HCT116 (cell line): ENCODE results near the gene FSTL4. TPM values are rescaled to one million over a fixed set of nuclear protein-coding genes. Genes with fewer than 3 reads are reported as not detected.

ENCODE experiments used
- ATAC-seq: fragments of 200-7000 bp; cut with Tn5 transposase; 2 replicates; pipeline ENCODE4 v1.9.1; 2020; ENCODE audit warnings: mild to moderate bottlenecking, moderate library complexity
- BruUV-seq: library from RNA; stranded (reverse); fragments of 400-500 nt; replicated peaks from 2 replicates; lab custom pipeline; 2021; lab: Mats Ljungman, UMichigan
- CTCF ChIA-PET: fragments of 300-600 bp; sonication (Branson Sonifier 250); formaldehyde crosslinking; loops from one replicate; lab custom pipeline; 2021; ENCODE audit warnings: antibody characterized with exemption; lab: Charles Lee
- POLR2A ChIA-PET: fragments of 300-600, 350-600 bp; sonication (Branson Sonifier 250); formaldehyde crosslinking; loops from one replicate; lab custom pipeline; 2021; ENCODE audit warnings: antibody characterized with exemption; lab: Charles Lee
- RAD21 ChIA-PET, 2 experiments: fragments of 300-600 bp; sonication (Branson Sonifier 250); formaldehyde crosslinking; loops; one replicate each; lab custom pipeline; 2023; ENCODE audit warnings: low total read pairs in 2 of 2; ENCODE audit not compliant: uncharacterized antibody in 2 of 2, unreplicated experiment in 2 of 2, low non-redundant PET in 1 of 2; lab: Charles Lee
- DNase-seq: peaks from one replicate; pipeline ENCODE4 v3.0.0-alpha.2; 2010; ENCODE audit warnings: low read depth, low spot score
- H2AFZ ChIP-seq: fragments of 200-600 bp; shearing (Covaris generic), sonication (generic); 2 replicates; pipeline ENCODE4 v1.6.1; 2017; ENCODE audit warnings: low read depth, mixed run types, mixed read lengths, antibody characterized with exemption, low read length; ENCODE audit not compliant: poor library complexity, severe bottlenecking
- H3K27ac ChIP-seq: 2 replicates; pipeline ENCODE4 v1.5.1; 2012; ENCODE audit warnings: low read depth, low read length
- H3K27me3 ChIP-seq: fragments of 200-600 bp; sonication (generic); 2 replicates; pipeline ENCODE4 v1.6.1; 2016; ENCODE audit warnings: mixed run types, low read length, mixed read lengths; ENCODE audit not compliant: insufficient read depth
- H3K36me3 ChIP-seq, 2 experiments: fragments of 200-500 bp in 1 of 2; fragments of 200-600 bp in 1 of 2; sonication (Bioruptor generic) in 1 of 2; sonication (generic) in 1 of 2; 2 replicates each; pipeline versions ENCODE4 v1.5.1 to v1.6.1; 2014 to 2016; ENCODE audit warnings: low read length in 2 of 2, inconsistent platforms in 1 of 2, mixed read lengths in 1 of 2, mixed run types in 1 of 2; ENCODE audit not compliant: insufficient read depth in 2 of 2, control insufficient read depth in 1 of 2
- H3K4me1 ChIP-seq, 2 experiments: fragments of 200-600 bp in 1 of 2; sonication (generic) in 1 of 2; 2 replicates each; pipeline versions ENCODE4 v1.5.1 to v1.6.1; 2012 to 2017; ENCODE audit warnings: low read length in 2 of 2, inconsistent platforms in 1 of 2, mild to moderate bottlenecking in 1 of 2, mixed read lengths in 1 of 2, mixed run types in 1 of 2, moderate library complexity in 1 of 2; ENCODE audit not compliant: insufficient read depth in 2 of 2, control insufficient read depth in 1 of 2
- H3K4me2 ChIP-seq: fragments of 200-600 bp; sonication (generic); 2 replicates; pipeline ENCODE4 v1.6.1; 2017; ENCODE audit warnings: mixed run types, low read length, mixed read lengths
- H3K4me3 ChIP-seq, 2 experiments: fragments of 200-600 bp in 1 of 2; sonication (generic) in 1 of 2; replicated peaks in 1 of 2; 2 replicates each; pipeline ENCODE4 v1.5.1; 2011 to 2016; ENCODE audit warnings: low read length in 2 of 2, control low read depth in 1 of 2, low read depth in 1 of 2, mild to moderate bottlenecking in 1 of 2, mixed read lengths in 1 of 2, mixed run types in 1 of 2
- H3K79me2 ChIP-seq: fragments of 200-600 bp; sonication (generic); 2 replicates; pipeline ENCODE4 v1.6.1; 2017; ENCODE audit warnings: mild to moderate bottlenecking, mixed run types, low read length, moderate library complexity, mixed read lengths; ENCODE audit not compliant: insufficient read depth
- H3K9ac ChIP-seq: fragments of 200-600 bp; sonication (generic); 2 replicates; pipeline ENCODE4 v1.6.1; 2016; ENCODE audit warnings: low read length, mixed read lengths
- H3K9me2 ChIP-seq: fragments of 200-600 bp; sonication (generic), shearing (Covaris generic); 2 replicates; pipeline ENCODE4 v1.6.1; 2017; ENCODE audit warnings: mixed run types, mild to moderate bottlenecking, moderate library complexity; ENCODE audit not compliant: insufficient read depth
- H3K9me3 ChIP-seq, 2 experiments: fragments of 200-500 bp in 1 of 2; fragments of 200-600 bp in 1 of 2; sonication (Bioruptor generic) in 1 of 2; sonication (generic) in 1 of 2; 2 replicates each; pipeline ENCODE4 v1.6.1; 2014 to 2017; ENCODE audit warnings: low read length in 2 of 2, mixed read lengths in 2 of 2, inconsistent platforms in 1 of 2, low read depth in 1 of 2, mild to moderate bottlenecking in 1 of 2, mixed run types in 1 of 2, moderate library complexity in 1 of 2; ENCODE audit not compliant: control insufficient read depth in 1 of 2, insufficient read depth in 1 of 2
- H4K20me1 ChIP-seq: fragments of 200-600 bp; sonication (generic), shearing (Covaris generic); 2 replicates; pipeline ENCODE4 v1.6.1; 2017; ENCODE audit warnings: mixed run types, mild to moderate bottlenecking, moderate library complexity; ENCODE audit not compliant: insufficient read depth
- ATF3 ChIP-seq: IDR thresholded peaks from 2 replicates; pipeline ENCODE4 v1.6.1; 2012
- CBX3 ChIP-seq: IDR thresholded peaks from 2 replicates; pipeline ENCODE4 v1.6.1; 2012; ENCODE audit warnings: low read depth
- CTCF ChIP-seq, 3 experiments: fragments of 200-600 bp in 1 of 3; sonication (generic) in 1 of 3; IDR thresholded peaks in 2 of 3; conservative IDR thresholded peaks in 1 of 3; 2 replicates each; pipeline ENCODE4 v1.5.1; 2012 to 2017; ENCODE audit warnings: low read depth in 2 of 3, low read length in 2 of 3, antibody characterized with exemption in 1 of 3, borderline replicate concordance in 1 of 3, control low read depth in 1 of 3, mild to moderate bottlenecking in 1 of 3, mixed read lengths in 1 of 3, mixed run types in 1 of 3, moderate library complexity in 1 of 3; ENCODE audit not compliant: insufficient read depth in 1 of 3
- EGR1 ChIP-seq: IDR thresholded peaks from 2 replicates; pipeline ENCODE4 v1.6.1; 2012; ENCODE audit warnings: low read depth
- ELF1 ChIP-seq: IDR thresholded peaks from 2 replicates; pipeline ENCODE4 v1.6.1; 2012; ENCODE audit warnings: low read depth, borderline replicate concordance
- EZH2 ChIP-seq: fragments of 200-600 bp; sonication (generic); IDR thresholded peaks from 2 replicates; pipeline ENCODE4 v1.6.1; 2017; ENCODE audit warnings: antibody characterized with exemption, mixed run types
- EZH2phosphoT487 ChIP-seq: fragments of 200-600 bp; IDR thresholded peaks from 2 replicates; pipeline ENCODE4 v1.6.1; 2018; ENCODE audit warnings: antibody characterized with exemption, borderline replicate concordance
- FOSL1 ChIP-seq: IDR thresholded peaks from 2 replicates; pipeline ENCODE4 v1.6.1; 2012; ENCODE audit warnings: low read depth
- JUND ChIP-seq: IDR thresholded peaks from 2 replicates; pipeline ENCODE4 v1.6.1; 2012
- MAX ChIP-seq: IDR thresholded peaks from 2 replicates; pipeline ENCODE4 v1.6.1; 2012
- RAD21 ChIP-seq: IDR thresholded peaks from 2 replicates; pipeline ENCODE4 v1.6.1; 2012; ENCODE audit warnings: low read depth, mild to moderate bottlenecking
- REST ChIP-seq: IDR thresholded peaks from 2 replicates; pipeline ENCODE4 v1.6.1; 2012; ENCODE audit warnings: low read depth
- SIN3A ChIP-seq: IDR thresholded peaks from 2 replicates; pipeline ENCODE4 v1.6.1; 2012; ENCODE audit warnings: low read depth
- SP1 ChIP-seq: IDR thresholded peaks from 2 replicates; pipeline ENCODE4 v1.6.1; 2012; ENCODE audit warnings: low read depth
- SRF ChIP-seq: IDR thresholded peaks from 2 replicates; pipeline ENCODE4 v1.6.1; 2012; ENCODE audit warnings: low read depth
- ZNF274 ChIP-seq: fragments of 200-500 bp; sonication (Bioruptor generic); IDR thresholded peaks from 2 replicates; pipeline ENCODE4 v1.6.1; 2014; ENCODE audit warnings: mild to moderate bottlenecking, low read depth, low read length, inconsistent platforms
- intact Hi-C: fragments of 100-400 bp; cut with micrococcal nuclease; formaldehyde crosslinking; loops from 2 replicates; pipeline ENCODE4 v1.10.0; 2022
- total RNA-seq: library from RNA; stranded (reverse); gene quantifications from one replicate; pipeline ENCODE4 v1.2.1, GENCODE V29; 2021; ENCODE audit not compliant: unreplicated experiment

Gene FSTL4
- total RNA-seq, 1 experiment from 2014 or later, result 0.37 TPM

- POLR2A ChIA-PET, result no interaction called here
- no peak overlapping the region for H3K4me3 ChIP-seq
- DNase-seq (no peak), ATAC-seq (no peak)
- CTCF ChIA-PET, result no interaction called here
- no peak overlapping the region for H3K27ac ChIP-seq
- H3K9me2 ChIP-seq, result no peaks in the 10 kb centered on the region
- no peaks in the 10 kb centered on the region for H3K9me3 ChIP-seq
- no peaks in the 10 kb centered on the region for H4K20me1 ChIP-seq
- no peaks in the 10 kb centered on the region for H3K79me2 ChIP-seq
- BruUV-seq, result no TSS peak
- H2AFZ ChIP-seq, result no peak overlapping the region
- H3K4me1 ChIP-seq, result no peaks in the 10 kb centered on the region
- H3K36me3 ChIP-seq, result no peaks in the 10 kb centered on the region
- TF ChIP-seq SRF, result no peak
- TF ChIP-seq SP1, result no peak
- TF ChIP-seq MAX, result no peak
- no peak for TF ChIP-seq FOSL1
- TF ChIP-seq ELF1, result no peak
- no peak for TF ChIP-seq EGR1
- TF ChIP-seq EZH2phosphoT487, result no peak
- no peak for TF ChIP-seq SIN3A
- TF ChIP-seq CBX3, result no peak
- no peak for TF ChIP-seq EZH2
- no peak for TF ChIP-seq JUND
- TF ChIP-seq REST, result no peak
- TF ChIP-seq ZNF274, result no peak
- no peak for TF ChIP-seq CTCF (IDR thresholded peaks at IDR 0.05 in 2 of 3, conservative IDR thresholded peaks at IDR 0.05 in 1 of 3; ENCODE audit: borderline replicate concordance in 1 of 3, insufficient read depth in 1 of 3, low read depth in 2 of 3, low read length in 2 of 3)
- no peak for TF ChIP-seq RAD21
- TF ChIP-seq ATF3, result no peak
- no peak overlapping the region for H3K9ac ChIP-seq
- peaks cover 78% of the 10 kb centered on the region for H3K27me3 ChIP-seq
- RAD21 ChIA-PET, result no interaction called here
- intact Hi-C loops, result no loop called here
- H3K4me2 ChIP-seq, result no peak overlapping the region
Measured at GRCh38 chr5:133652951-133653759, 40.8 kb upstream of the FSTL4 start.
